GM18951 (cell line): ENCODE measurements around the gene EMC1.
"Not testable (repeated sequence)": the region's sequence is repeated elsewhere in the genome, so short reads cannot be mapped to it uniquely, and the experiment has no call there.

Source experiments
- POLR2A ChIP-seq: IDR thresholded peaks from 4 replicates; pipeline ENCODE4 v1.6.1; 2011; ENCODE audit warnings: mild to moderate bottlenecking; ENCODE audit not compliant: insufficient read length, insufficient read depth; ENCODE audit errors: extremely low read depth
- in situ Hi-C: fragments of 300-500 bp; cut with MboI; formaldehyde crosslinking; loops from one replicate; pipeline ENCODE4 v1.12.0; 2022; ENCODE audit warnings: low sequenced_read_pairs, mixed read lengths, inconsistent platforms; ENCODE audit not compliant: unreplicated experiment

EMC1 gene

GRCh38 chr1:19273106-19273843 lies 22.0 kb upstream of the EMC1 start:
- in situ Hi-C loops, result no loop called here
- no peak for TF ChIP-seq POLR2A

DNA sequence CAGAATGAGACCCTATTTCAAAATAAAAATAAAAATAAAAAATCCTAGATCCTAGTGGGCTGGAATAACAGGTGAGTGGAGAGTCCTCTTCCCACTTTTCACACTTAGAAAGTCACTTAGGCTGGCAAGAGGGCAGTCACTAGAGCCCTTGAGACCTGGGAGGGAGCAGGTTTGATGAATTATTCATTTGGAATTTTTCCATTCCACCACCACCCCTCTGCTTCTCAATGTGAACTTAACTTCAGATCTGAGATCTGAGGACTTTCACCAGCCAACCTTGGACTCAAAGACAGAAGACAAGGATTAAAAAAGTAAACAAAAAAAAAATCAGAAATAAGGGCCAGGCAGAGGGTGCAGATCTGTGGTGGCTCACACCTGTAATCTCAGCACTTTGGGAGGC lies 20.7 kb upstream of the EMC1 start:
- in situ Hi-C loops, result no loop called here
- TF ChIP-seq POLR2A, result no peak

DNA sequence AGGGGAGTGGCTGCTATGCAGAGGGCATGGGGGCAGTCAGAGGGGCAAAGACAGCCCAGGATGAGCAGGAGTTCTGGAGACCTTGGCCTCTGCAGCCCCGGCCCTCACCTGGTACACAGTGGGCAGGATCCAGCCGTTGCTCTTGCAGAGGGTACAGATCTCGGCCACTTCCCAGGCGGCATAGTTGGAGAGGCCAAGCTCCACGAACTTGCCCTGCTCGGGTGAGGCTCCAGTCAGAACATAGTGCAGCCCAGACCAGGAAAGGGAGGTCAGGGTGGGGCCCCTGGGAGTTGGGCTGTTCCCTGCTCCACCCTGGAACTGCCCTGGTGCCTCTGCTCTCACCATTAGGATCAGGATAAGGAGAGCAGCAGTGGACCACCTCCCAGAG lies 19.0 kb upstream of the EMC1 start:
- in situ Hi-C loops, result not testable (repeated sequence)

DNA sequence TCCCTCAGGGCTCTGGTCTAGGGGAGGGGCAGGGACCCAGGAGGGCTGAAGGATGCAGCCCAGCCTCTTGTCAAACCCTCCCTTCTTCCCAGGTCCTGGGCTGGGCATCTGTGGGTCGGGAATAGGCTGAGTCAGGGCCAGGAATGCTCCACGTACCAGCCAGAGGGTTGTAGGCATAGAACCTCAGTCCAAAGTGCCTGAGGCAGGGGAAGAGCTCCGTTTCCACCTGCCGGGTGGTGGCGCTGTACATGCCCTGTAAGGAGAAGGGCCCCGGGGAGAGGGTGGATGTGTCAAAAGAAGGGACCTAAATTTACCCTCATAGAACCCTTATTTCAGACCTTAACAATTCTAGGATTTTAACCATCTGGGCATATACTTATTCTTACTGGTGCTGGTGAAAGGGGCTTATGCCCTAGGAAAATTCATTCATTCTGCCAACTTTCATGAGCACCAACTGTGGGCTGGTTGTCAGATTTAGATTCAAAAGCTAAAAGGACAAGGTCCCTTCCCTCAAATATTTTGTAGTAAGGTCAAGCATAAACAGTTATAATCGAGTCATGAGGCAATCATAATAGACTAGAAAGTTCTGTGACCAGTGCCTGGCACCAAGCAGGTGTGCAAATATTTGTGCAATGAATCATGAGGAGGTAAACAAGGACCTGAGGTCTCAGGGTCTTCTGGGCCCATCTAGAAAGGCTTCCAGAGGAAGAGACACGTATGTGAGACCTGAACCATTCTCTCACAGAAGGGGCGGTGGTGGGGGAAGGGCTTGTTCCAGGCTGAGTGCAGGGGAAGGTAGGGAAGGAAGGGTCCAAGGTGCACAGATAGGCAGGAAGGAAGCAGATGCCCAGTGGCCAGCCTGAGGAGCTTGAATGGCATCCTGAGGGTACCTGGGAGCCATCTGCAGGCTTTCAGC lies 18.4 kb upstream of the EMC1 start:
- in situ Hi-C loops, result not testable (repeated sequence)

GRCh38 chr1:19268445-19268844 lies 17.1 kb upstream of the EMC1 start:
- in situ Hi-C loops, result no loop called here
- TF ChIP-seq POLR2A, result no peak

- TF ChIP-seq POLR2A, result no peak
- in situ Hi-C loops, result no loop called here
These were observed 11.4 kb upstream of the EMC1 start for GRCh38 chr1:19262744-19263143.

DNA sequence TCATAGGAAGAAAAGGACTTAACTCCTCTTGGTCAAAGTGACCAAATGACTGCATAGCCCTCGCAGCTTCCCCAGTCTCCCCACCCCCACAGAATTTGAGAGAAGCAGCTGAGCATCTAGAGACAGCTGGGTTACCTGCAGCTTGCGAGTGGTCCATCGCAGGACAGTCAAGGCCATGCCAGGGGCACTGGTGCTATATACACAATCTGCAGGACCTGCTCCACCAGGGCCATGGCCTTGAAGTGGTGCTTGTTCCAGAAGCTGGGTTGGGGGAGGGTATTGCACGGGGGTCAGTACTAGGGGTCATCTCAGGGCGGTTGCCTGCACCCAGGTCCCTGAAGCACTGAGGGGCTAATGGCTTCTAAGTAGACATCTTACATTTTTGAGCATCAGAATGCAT lies 10.7 kb upstream of the EMC1 start:
- TF ChIP-seq POLR2A, result peak; percentile 5
- in situ Hi-C loops, result no loop called here

DNA sequence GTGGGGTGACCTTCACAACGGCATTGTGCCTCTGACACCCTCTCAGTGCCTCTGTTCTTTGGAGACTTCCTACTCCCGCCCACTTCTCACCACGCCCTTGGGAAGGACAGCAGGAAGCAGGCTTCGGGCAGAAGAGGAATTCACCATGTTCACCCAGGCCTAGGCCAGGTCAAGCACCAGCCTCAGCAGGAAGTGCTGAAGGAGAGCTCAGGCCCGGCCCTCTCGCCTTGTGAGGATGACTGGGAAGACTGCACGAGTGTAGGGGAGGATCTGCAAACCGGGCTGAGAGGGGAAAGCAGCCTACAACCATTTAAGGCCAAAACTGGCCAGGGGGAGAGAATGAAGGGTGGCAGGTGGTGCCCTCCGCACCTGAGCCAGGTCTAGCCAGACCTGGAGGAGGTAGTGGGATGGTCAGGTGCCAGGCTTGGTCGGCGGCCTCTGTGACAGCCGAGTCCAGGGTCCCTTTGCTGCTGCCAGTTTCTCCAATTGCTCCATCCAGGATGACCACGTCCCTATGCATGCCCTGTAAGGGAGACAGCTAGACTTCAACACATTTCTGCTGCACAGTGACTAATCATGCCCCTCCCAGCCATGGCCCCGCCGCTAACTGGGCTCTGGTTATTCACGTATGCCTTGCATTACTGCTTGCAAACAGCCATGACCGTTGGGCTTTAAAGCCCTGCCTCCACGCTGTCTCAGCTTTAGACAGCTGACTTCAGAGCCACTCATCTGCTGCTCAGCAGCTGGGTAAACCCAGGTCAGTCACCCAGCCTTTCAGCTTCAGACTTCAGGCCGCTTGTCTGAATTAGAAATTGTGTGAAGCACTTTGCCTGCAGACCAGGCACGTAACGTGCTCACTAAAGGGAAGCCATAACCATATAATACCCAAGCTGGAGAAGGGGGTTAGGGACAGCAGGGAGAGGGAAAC lies 9.2 kb upstream of the EMC1 start:
- no peak for TF ChIP-seq POLR2A
- in situ Hi-C loops, result no loop called here

DNA sequence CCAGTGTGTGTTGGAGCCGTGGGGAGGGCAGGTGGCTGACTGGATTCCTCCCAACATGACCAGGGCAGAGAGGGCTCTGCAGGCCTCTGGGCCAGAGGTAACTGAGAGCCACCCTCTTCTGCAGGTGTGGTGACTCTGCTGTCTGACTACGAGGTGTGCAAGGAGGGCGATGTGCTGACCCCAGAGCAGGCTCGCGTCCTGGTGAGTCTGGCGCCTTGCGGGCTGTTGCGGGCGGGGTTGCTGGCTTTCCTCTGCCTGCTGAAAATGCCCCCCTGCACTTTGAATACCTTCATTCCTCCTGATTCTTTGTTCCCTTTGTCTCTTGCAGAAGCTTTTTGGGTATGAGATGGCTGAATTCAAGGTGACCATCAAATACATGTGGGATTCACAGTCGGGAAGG lies 7.0 kb upstream of the EMC1 start:
- no peak for TF ChIP-seq POLR2A
- in situ Hi-C loops, result no loop called here

GRCh38 chr1:19257178-19257914 lies 6.0 kb upstream of the EMC1 start:
- in situ Hi-C loops, result no loop called here
- no peak for TF ChIP-seq POLR2A

DNA sequence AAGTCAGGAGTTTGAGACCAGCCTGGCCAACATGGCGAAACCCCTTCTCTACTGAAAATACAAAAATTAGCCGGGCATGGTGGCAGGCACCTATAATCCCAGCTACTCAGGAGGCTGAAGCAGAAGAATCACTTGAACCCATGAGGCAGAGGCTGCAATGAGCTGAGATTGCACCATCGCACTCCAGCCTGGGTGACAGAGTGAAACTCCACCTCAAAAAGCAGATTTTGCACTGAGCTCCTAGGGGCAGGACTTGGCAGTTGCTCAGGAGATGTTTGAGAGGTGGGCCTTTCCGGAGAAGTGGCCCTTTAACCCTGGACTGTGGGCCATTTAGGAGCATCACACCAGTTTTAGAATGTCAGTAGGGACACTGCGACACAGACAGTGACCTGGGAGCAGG lies 5.0 kb upstream of the EMC1 start:
- in situ Hi-C loops, result not testable (repeated sequence)

DNA sequence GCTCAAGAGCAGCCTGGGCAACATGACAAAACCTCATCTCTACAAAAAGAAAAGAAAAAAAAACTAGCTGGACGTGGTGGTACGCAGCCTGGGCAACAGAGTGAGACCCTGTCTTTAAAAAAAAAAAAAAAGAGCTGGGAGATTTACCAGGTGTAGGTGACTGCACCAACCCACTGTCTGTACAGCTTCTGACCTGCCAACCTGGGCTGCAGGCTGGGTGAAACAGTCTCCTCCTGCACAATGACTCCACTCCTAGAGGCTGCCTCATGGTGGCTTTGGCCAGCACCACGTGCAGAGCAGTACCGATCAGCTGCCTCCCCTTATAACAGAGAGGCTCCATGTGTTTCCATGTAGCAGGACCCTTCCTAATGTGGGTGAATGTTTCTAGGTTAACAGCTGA lies 4.0 kb upstream of the EMC1 start:
- no peak for TF ChIP-seq POLR2A
- in situ Hi-C loops, result no loop called here

GRCh38 chr1:19254416-19254815 lies 3.1 kb upstream of the EMC1 start:
- TF ChIP-seq POLR2A, result no peak
- in situ Hi-C loops, result no loop called here
